BLaER1 (cell line): ENCODE data around the gene RYK.

Experiments used
- H3K27ac ChIP-seq: shearing (Covaris generic); formaldehyde crosslinking; 2 replicates; pipeline ENCODE4 v1.8.1; 2022
- H3K27me3 ChIP-seq: shearing (Covaris generic); formaldehyde crosslinking; 2 replicates; pipeline ENCODE4 v1.8.1; 2022
- H3K36me3 ChIP-seq: shearing (Covaris generic); formaldehyde crosslinking; 2 replicates; pipeline ENCODE4 v1.8.1; 2022
- H3K4me1 ChIP-seq: shearing (Covaris generic); formaldehyde crosslinking; 2 replicates; pipeline ENCODE4 v1.8.1; 2022
- H3K4me2 ChIP-seq: shearing (Covaris generic); formaldehyde crosslinking; 2 replicates; pipeline ENCODE4 v1.8.1; 2022
- H3K4me3 ChIP-seq: shearing (Covaris generic); formaldehyde crosslinking; 2 replicates; pipeline ENCODE4 v1.8.1; 2022
- H3K9ac ChIP-seq: shearing (Covaris generic); formaldehyde crosslinking; 2 replicates; pipeline ENCODE4 v1.8.1; 2022
- H3K9me3 ChIP-seq: shearing (Covaris generic); formaldehyde crosslinking; 2 replicates; pipeline ENCODE4 v1.8.1; 2022
- H4K20me1 ChIP-seq: shearing (Covaris generic); formaldehyde crosslinking; 2 replicates; pipeline ENCODE4 v1.8.1; 2022
- Cebpa-rat ChIP-seq: shearing (Covaris generic); IDR thresholded peaks from 2 replicates; pipeline ENCODE4 v1.8.1; 2022

The RYK gene

GRCh38 chr3:134250717-134251220 is at the start of gene RYK:
RYK (minus strand) TSS chr3:134250859; CDS start chr3:134250654, 205 bp downstream.
- peak within 1 kb of the TSS; percentile 81 for H3K9ac ChIP-seq
- peaks cover 51% of the 10 kb centered on the region for H3K27me3 ChIP-seq
- H4K20me1 ChIP-seq: peaks cover 74% of the 10 kb centered on the region
- H3K9me3 ChIP-seq: no peaks in the 10 kb centered on the region
- peak within 1 kb of the TSS; percentile 75 for H3K27ac ChIP-seq
- peak within 1 kb of the TSS; percentile 87 for H3K4me3 ChIP-seq
- TF ChIP-seq Cebpa-rat: no peak
- H3K36me3 ChIP-seq: no peaks in the 10 kb centered on the region
- peak within 1 kb of the TSS; percentile 90 for H3K4me2 ChIP-seq
- peaks cover 47% of the 10 kb centered on the region for H3K4me1 ChIP-seq

- Histone ChIP-seq H3K36me3 (no peaks in the 10 kb centered on the region), H3K27me3 (no peaks in the 10 kb centered on the region), H3K9ac (no peak overlapping the region), H3K4me2 (no peak overlapping the region), H3K4me1 (no peaks in the 10 kb centered on the region), H4K20me1 (no peaks in the 10 kb centered on the region), H3K27ac (no peak overlapping the region), H3K9me3 (peaks cover 6% of the 10 kb centered on the region), H3K4me3 (no peak overlapping the region)
- no peak for TF ChIP-seq Cebpa-rat
These were observed 49.2 kb upstream of the RYK start for GRCh38 chr3:134299888-134300206.

- no peaks in the 10 kb centered on the region for H3K27me3 ChIP-seq
- no peak overlapping the region for H3K27ac ChIP-seq
- H3K36me3 ChIP-seq: no peaks in the 10 kb centered on the region
- H3K9me3 ChIP-seq: peaks cover 6% of the 10 kb centered on the region
- H3K9ac ChIP-seq: no peak overlapping the region
- H4K20me1 ChIP-seq: no peaks in the 10 kb centered on the region
- H3K4me3 ChIP-seq: no peak overlapping the region
- H3K4me1 ChIP-seq: peaks cover 3% of the 10 kb centered on the region
- no peak overlapping the region for H3K4me2 ChIP-seq
- TF ChIP-seq Cebpa-rat: no peak
These were observed 48.7 kb upstream of the RYK start for GRCh38 chr3:134299185-134299887.

- no peak overlapping the region for H3K27ac ChIP-seq
- H3K9me3 ChIP-seq: peaks cover 6% of the 10 kb centered on the region
- no peak overlapping the region for H3K9ac ChIP-seq
- no peak overlapping the region for H3K4me2 ChIP-seq
- peaks cover 8% of the 10 kb centered on the region for H3K4me1 ChIP-seq
- no peaks in the 10 kb centered on the region for H4K20me1 ChIP-seq
- no peak overlapping the region for H3K4me3 ChIP-seq
- H3K27me3 ChIP-seq: no peaks in the 10 kb centered on the region
- no peaks in the 10 kb centered on the region for H3K36me3 ChIP-seq
- TF ChIP-seq Cebpa-rat: no peak
These were observed 47.6 kb upstream of the RYK start for GRCh38 chr3:134298249-134298648.

- TF ChIP-seq Cebpa-rat: no peak
- Histone ChIP-seq H3K27me3 (no peaks in the 10 kb centered on the region), H3K9me3 (peaks cover 6% of the 10 kb centered on the region), H3K4me2 (no peak overlapping the region), H3K36me3 (no peaks in the 10 kb centered on the region), H3K9ac (no peak overlapping the region), H3K27ac (no peak overlapping the region), H4K20me1 (no peaks in the 10 kb centered on the region), H3K4me3 (no peak overlapping the region), H3K4me1 (peaks cover 8% of the 10 kb centered on the region)
These were observed 46.0 kb upstream of the RYK start for GRCh38 chr3:134296616-134297015.

- Histone ChIP-seq H3K9me3 (peaks cover 6% of the 10 kb centered on the region), H3K4me2 (no peak overlapping the region), H3K27ac (no peak overlapping the region), H3K27me3 (no peaks in the 10 kb centered on the region), H3K4me3 (no peak overlapping the region), H4K20me1 (no peaks in the 10 kb centered on the region), H3K4me1 (peaks cover 8% of the 10 kb centered on the region), H3K36me3 (no peaks in the 10 kb centered on the region), H3K9ac (no peak overlapping the region)
- no peak for TF ChIP-seq Cebpa-rat
These were observed 45.3 kb upstream of the RYK start for GRCh38 chr3:134295930-134296329.

GRCh38 chr3:134294302-134295280 is 43.9 kb upstream of the RYK start:
- Histone ChIP-seq H3K9me3 (peaks cover 6% of the 10 kb centered on the region), H3K4me1 (peaks cover 8% of the 10 kb centered on the region), H4K20me1 (no peaks in the 10 kb centered on the region), H3K4me3 (no peak overlapping the region), H3K36me3 (no peaks in the 10 kb centered on the region), H3K27ac (no peak overlapping the region), H3K9ac (no peak overlapping the region), H3K4me2 (peak overlapping the region; percentile 34), H3K27me3 (no peaks in the 10 kb centered on the region)
- TF ChIP-seq Cebpa-rat: no peak

GRCh38 chr3:134291319-134292254 is 40.9 kb upstream of the RYK start:
- peak; percentile 44; the same call in 1 of the 2 replicates for TF ChIP-seq Cebpa-rat
- Histone ChIP-seq H3K4me1 (peaks cover 8% of the 10 kb centered on the region), H3K4me3 (no peak overlapping the region), H3K36me3 (no peaks in the 10 kb centered on the region), H3K9me3 (peaks cover 6% of the 10 kb centered on the region), H3K4me2 (no peak overlapping the region), H3K9ac (no peak overlapping the region), H3K27ac (no peak overlapping the region), H4K20me1 (no peaks in the 10 kb centered on the region), H3K27me3 (no peaks in the 10 kb centered on the region)

- Histone ChIP-seq H4K20me1 (no peaks in the 10 kb centered on the region), H3K9me3 (no peaks in the 10 kb centered on the region), H3K9ac (no peak overlapping the region), H3K27ac (no peak overlapping the region), H3K36me3 (no peaks in the 10 kb centered on the region), H3K27me3 (no peaks in the 10 kb centered on the region), H3K4me3 (no peak overlapping the region), H3K4me2 (no peak overlapping the region), H3K4me1 (no peaks in the 10 kb centered on the region)
- TF ChIP-seq Cebpa-rat: no peak
These were observed 36.9 kb upstream of the RYK start for GRCh38 chr3:134287512-134287911.
